NOMO-1 treated with DMSO at 0.1 percent for 48 hours (cell line): ENCODE measurements around the gene MT3.
A peak's percentile ranks its signal among the peaks of the same experiment; 100 is the strongest.

Experiments
- DNase-seq: peaks from one replicate; lab custom pipeline; 2025; ENCODE audit not compliant: unreplicated experiment; lab: John Stamatoyannopoulos, UW

The MT3 gene

DNA sequence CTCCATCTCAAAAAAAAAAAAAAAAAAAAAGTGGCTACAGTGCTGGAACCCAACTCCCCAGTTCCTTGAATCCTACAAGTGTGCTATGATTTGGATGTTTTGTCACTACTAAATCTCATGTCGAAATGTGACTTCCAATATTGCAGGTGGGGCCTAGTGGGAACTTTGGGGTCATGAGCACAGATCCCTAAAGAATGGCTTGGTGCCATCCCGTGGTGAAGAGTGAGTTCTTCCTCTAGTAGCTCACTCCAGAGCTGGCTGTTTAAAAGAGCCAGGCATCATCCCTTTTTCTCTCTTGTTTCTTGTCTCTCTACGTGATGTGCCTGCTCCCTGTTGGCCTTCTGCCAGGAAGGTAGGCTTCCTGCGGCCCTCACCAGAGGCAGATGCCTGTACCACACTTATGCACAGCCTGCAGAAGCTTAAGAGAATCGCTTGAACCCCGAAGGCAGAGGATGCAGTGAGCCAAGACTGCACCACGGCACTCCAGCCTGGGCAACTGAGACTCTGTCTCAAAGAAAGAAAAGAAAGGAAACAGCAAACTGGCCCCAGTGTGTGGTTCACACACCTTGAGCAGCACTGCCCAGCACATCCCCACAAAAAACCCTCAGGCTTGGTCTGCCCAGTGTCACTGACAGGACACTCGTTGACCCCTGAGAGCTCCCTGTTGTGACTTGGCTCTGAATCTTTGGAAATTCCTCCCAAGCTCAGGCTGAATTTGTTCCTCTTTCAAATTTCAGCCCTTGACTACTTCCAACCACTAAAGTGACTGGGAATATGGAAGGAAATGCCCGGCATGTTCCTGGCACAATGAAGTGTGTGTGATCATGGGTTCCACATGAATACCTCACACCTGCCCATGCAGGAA lies 39.4 kb downstream of the MT3 start:
- DNase-seq, result no peak

DNA sequence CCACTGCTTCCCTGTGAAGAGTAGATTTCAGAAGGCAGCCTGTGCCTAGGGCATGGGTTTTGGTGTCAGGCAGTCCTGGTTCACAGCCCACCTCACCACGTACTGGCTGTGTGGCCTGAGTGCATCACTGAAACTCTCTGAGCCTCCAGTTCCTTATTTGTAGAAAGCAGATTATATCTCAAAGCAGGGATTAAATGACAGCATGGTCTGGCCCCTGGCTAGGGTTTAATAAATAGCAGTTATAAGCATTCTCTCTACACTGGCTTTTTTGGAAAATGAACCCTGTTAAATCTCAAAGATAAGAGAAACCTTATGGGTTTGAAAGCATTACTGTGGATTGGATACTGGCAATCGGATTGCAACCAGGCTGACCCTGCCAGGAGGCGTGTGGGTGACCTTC lies 40.2 kb downstream of the MT3 start:
- no peak for DNase-seq

DNA sequence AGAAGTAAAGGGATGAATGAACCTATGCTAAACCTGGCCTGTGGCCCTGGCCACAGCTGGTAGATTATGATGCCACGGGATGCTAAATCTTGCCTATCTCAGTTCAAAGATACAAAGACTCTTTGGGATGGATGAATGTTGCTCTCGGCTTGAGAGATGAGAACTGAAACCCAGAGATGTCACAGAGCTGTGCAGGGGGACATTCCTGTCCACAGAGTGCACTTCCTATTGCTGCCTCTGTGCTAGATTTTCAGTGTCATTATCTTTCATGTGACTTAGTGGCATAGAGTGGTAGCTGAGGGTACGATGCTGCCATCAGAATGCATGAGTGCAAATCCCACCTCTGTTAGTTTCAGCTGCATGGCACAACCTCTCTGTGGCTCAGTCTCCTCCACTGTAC lies 40.8 kb downstream of the MT3 start:
- peak; percentile 65 for DNase-seq

DNA sequence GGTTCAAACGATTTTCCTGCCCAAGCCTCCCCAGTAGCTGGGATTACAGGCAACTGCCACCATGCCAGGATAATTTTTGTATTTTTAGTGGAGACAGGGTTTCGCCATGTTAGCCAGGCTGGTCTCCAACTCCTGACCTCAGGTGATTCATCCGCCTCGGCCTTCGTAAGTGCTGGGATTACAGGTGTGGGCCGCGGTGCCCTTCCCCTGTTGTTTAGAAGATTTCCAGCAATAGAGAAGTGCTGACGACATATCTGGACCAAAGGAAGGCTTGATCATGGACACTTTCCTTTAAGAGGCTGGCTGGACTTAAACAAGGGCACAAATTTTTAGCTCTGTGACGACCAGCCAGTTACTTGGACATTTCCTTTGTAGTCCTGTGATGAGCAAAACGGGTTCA lies 41.9 kb downstream of the MT3 start:
- DNase-seq, result no peak

DNA sequence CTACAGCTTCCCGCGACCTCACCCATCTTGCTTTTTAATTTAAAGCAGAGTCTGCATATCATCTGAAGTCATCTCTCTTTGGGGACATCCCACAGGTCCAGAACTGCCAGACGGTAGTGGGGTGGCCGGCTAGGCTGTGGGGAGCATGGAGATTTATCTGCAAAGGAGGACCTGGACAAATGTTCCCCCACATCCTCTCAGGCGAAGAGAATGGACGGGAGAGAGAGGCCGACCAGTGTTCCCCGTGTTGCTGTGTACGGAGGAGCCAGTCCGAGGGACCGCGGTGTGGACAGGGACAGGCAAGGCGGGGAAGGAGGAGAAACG lies 42.5 kb downstream of the MT3 start:
- DNase-seq, result peak; percentile 19

DNA sequence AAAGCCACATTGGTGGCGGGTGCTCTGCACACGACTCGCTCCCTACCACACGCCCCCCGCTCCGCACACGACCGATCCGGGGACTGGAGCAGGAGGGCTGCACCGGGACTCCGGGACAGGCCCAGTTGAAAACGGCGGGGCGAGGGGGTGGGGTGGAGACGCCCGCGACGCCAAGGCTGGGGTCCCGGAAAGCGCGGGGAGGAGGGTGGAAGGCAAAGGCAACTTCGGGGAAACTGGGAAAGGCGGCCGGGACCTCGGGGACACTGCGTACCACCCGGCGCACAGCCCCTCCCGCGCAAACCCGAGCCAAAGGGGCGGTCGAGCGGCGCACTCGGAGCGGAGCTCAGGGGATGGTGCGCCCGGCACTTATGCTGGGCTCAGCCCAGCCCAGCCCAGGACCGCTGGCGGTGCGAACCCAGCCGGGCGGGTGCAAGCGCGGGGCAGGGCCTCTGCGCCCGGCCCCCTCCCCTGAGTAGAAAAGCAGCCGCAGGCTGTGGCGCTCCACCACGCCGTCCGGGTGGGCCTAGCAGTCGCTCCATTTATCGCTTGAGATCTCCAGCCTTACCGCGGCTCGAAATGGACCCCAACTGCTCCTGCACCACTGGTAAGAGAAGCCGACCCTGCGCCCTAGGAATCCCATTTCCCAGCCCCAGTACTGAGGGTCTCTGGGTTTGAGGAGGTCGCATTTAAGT lies 43.0 kb downstream of the MT3 start, which contains the start of gene MT1M:
TSS of gene MT1M (plus strand) at position 504 of the 692 bp plus-strand sequence. CDS start at position 577, 73 bp downstream.
- DNase-seq, result no peak

DNA sequence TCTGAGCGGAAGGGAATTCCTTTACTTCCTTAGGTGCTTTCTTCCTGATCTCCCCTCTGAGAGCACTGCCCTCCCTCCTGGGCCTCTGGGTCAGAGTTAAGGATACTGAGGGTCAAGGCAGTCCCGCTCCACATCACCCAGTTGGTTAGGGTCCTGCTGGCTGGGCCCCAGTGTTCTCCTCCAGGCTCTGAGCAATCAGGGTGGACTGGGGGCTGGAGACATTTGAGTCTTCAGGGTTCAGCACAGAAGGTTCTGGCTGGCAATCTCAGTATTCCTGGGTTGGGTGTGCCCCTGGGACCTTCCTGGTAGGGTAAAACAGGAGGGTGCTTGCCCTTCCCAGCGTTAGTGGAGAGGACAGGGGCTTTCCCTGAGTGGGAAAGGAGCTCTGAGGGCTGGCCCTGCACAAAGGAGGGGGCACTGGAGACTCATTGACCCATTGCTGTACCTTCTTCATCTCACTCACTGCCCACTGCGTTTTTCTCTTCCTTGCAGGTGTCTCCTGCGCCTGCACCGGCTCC lies 43.6 kb downstream of the MT3 start:
- DNase-seq, result no peak

DNA sequence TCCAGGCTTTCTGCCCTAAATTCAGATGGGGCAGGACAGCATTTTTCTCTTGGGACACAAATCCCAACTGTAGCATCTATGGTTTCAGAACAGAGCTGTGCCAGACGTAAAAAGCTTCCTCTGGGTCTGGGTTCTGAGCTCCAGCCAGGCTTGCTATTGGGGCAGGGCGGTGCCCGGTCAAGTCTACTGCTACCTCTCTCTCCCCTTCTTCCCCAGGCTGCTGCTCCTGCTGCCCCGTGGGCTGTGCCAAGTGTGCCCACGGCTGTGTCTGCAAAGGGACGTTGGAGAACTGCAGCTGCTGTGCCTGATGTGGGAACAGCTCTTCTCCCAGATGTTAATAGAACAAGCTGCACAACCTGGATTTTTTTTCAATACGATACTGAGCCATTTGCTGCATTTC lies 44.2 kb downstream of the MT3 start:
- no peak for DNase-seq

DNA sequence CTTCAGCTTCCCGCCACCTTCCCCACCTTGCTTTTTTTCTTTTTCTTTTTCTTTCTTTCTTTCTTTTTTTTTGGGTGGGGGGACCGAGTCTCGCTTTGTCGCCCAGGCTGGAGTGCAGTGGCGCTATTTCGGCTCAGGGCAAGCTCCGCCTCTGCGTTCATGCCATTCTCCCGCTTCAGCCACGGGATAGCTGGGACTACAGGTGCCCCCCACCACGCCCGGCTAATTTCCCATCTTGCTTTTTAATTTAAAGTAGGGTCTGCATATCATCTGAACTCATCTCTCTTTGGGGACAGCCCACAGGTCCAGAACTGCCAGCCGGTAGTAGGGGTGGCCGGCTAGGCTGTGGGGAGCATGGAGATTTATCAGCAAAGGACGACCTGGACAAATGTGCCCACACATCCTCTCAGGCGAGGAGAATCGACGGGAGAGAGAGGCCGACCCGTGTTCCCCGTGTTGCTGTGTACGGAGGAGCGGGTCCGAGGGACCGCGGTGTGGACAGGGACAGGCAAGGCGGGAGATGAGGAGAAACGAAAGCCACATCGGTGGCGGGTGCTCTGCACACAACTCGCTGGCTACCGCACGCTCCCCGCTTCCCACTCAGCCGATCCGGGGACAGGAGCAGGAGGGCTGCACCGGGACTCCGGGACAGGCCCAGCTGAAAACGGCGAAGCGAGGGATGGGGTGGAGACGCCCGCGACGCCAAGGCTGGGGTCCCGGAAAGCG lies 45.5 kb downstream of the MT3 start:
- DNase-seq, result no peak

DNA sequence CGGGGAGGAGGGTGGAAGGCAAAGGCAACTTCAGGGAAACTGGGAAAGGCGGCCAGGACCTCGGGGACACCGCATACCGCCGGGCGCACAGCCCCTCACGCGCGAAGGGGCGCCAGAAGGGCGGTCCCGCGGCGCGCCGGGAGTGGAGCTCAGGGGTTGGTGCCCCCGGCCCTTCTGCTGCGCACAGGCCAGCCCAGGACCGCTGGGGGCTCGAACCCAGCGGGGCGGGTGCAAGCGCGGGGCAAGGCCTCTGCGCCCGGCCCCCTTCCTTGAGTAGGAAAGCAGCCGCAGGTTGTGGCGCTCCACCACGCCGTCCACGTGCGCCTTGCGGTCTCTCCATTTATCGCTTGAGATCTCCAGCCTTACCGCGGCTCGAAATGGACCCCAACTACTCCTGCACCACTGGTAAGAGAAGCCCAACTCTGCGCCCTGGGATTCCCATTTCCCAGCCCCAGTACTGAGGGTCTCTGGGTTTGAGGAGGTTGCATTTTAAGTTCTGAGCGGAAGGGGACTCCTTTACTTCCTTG lies 46.2 kb downstream of the MT3 start:
- DNase-seq, result no peak

DNA sequence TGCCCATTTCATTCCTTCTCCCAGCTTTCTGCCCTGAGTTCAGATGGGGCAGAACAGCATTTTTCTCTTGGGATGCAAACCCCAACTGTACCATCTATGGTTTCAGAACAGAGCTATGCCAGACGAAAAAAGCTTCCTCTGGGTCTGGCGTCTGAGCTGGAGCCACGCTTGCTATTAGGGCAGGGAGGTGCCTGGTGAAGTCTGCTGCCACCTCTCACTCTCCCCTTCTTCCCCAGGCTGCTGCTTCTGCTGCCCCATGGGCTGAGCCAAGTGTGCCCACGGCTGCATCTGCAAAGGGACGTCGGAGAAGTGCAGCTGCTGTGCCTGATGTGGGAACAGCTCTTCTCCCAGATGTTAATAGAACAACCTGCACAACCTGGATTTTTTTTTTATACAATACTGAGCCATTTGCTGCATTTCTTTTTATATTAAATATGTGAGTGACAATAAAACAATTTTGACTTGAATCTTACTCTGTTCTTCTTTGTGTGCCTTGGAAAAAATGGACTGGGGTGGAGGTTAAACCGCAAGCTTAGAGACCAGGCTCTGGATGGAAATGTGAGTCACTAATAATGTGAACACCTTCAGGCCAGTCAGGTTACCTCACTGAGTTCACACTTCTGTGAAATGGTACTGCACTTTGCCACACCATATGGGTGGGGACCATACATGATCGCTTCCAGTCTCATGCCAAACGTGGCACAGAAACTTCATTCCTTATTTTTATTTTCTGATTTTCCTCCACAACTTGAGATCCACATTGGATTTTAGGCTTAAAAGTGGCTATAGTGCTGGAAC lies 47.5 kb downstream of the MT3 start:
- DNase-seq, result no peak

DNA sequence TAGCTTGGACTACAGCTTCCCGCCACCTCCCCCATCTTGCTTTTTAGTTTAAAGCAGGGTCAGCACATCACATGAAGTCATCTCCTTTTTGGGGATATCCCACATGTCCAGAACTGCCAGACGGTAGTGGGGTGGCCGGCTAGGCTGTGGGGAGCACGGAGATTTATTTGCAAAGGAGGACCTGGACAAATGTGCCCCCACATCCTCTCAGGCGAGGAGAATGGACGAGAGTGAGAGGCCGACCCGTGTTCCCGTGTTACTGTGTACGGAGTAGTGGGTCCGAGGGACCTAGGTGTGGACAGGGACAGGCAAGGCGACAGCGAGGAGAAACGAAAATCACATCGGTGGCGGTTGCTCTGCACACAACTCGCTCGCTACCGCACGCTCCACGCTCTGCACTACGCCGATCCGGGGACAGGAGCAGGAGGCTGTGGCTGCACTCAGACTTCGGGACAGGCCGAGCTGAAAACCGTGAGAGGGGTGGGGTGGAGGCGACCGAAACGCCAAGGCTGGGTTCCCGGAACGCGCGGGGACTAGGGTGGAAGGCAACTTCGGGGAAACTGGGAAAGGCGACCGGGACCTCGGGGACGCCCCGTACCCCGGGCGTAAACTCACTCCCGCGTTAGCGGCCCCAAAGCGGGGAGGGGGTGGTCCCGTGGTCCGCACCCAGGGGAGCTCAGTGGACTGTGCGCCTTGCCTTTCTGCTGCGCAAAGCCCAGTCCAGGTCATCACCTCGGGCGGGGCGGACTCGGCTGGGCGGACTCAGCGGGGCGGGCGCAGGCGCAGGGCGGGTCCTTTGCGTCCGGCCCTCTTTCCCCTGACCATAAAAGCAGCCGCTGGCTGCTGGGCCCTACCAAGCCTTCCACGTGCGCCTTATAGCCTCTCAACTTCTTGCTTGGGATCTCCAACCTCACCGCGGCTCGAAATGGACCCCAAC lies 48.8 kb downstream of the MT3 start, which contains the start of gene MT1A:
TSS of gene MT1A (plus strand) at position 853 of the 937 bp plus-strand sequence. CDS start at position 926, 73 bp downstream.
- DNase-seq, result peak; percentile 17

DNA sequence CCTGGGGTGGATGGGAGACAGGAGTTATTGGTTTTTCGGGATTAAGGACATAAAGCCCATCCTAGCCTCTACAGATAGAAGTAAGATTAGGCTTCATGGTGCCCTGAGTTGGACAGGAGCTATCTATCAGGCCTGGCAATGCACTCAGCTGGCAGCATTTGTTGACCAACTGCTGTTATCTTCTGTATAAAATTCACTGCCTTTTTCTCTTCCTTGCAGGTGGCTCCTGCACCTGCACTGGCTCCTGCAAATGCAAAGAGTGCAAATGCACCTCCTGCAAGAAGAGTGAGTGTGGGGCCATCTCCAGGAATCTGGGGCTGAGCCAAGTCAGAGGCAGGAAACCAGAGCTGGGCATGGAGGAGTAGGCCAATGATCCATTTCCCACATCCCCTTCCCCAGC lies 49.7 kb downstream of the MT3 start:
- DNase-seq, result no peak

DNA sequence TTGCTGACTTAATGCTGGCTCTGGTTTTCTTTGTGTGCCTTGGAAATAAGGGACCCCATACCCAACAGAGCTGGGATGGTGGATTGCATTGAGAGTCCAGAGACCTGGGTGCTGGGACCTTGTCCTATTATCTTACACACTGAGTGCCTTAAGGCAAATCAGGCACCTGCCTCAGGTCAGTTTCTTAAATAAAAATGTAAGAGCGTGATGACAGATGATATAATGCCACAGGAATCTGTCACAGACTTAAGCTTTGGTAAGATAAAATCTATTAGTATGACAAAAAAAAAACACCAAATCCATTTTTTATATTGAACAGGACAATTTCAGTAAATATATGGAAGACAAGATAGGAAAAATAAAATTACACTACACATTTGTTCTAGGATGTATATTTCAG lies 50.7 kb downstream of the MT3 start:
- no peak for DNase-seq
